Choroid plexus epithelial cell (primary cell): ENCODE measurements around the gene ADORA1.

ENCODE experiments used
- DNase-seq: peaks from one replicate; pipeline ENCODE4 v3.0.0-alpha.2; 2010; ENCODE audit warnings: low read depth
- H3K4me3 ChIP-seq: 2 replicates; pipeline ENCODE4 v1.5.1; 2011; ENCODE audit warnings: low read depth, mild to moderate bottlenecking, control low read depth, low read length, moderate library complexity
- CTCF ChIP-seq: conservative IDR thresholded peaks from 2 replicates; pipeline ENCODE4 v1.5.1; 2011; ENCODE audit warnings: low read depth, mild to moderate bottlenecking, control low read depth, inconsistent platforms, low read length, moderate library complexity

The ADORA1 gene

GRCh38 chr1:203126866-203127665, 460 bp upstream of the ADORA1 start:
- no peak for TF ChIP-seq CTCF
- H3K4me3 ChIP-seq, result no peak overlapping the region
- no peak for DNase-seq

- DNase-seq, result no peak
- TF ChIP-seq CTCF, result no peak
- H3K4me3 ChIP-seq, result peak overlapping the region; percentile 17
Measured at GRCh38 chr1:203128431-203128715, 847 bp downstream of the ADORA1 start.

- TF ChIP-seq CTCF, result no peak
- no peak overlapping the region for H3K4me3 ChIP-seq
- DNase-seq, result no peak
Measured at GRCh38 chr1:203128716-203129500, 1.4 kb downstream of the ADORA1 start.

GRCh38 chr1:203129501-203130231, 2.1 kb downstream of the ADORA1 start:
- no peak for DNase-seq
- no peak overlapping the region for H3K4me3 ChIP-seq
- no peak for TF ChIP-seq CTCF

- no peak for TF ChIP-seq CTCF
- no peak for DNase-seq
- no peak overlapping the region for H3K4me3 ChIP-seq
Measured at GRCh38 chr1:203130358-203130985, 2.9 kb downstream of the ADORA1 start.

GRCh38 chr1:203131548-203132200, 4.1 kb downstream of the ADORA1 start:
- no peak for DNase-seq
- no peak overlapping the region for H3K4me3 ChIP-seq
- no peak for TF ChIP-seq CTCF
